PFSK-1 (cell line): Measurements from ENCODE around the gene ACAP3.

Source experiments
- POLR2AphosphoS5 ChIP-seq: IDR thresholded peaks from 2 replicates; pipeline ENCODE4 v1.6.1; 2012; ENCODE audit warnings: low read depth, mild to moderate bottlenecking, control low read depth, low read length, moderate library complexity
- TAF1 ChIP-seq: IDR thresholded peaks from 2 replicates; pipeline ENCODE4 v1.6.1; 2012; ENCODE audit warnings: low read length, control low read depth, borderline replicate concordance; ENCODE audit not compliant: insufficient read depth
- TF ChIP-seq, protein P1 (sequence below), 2 experiments: IDR thresholded peaks; 2 replicates each; pipeline versions ENCODE4 v1.6.1 to v1.8.0; 2011 to 2012; ENCODE audit warnings: low read depth in 2 of 2, low read length in 2 of 2, control low read depth in 1 of 2, inconsistent platforms in 1 of 2, mild to moderate bottlenecking in 1 of 2, moderate library complexity in 1 of 2; ENCODE audit not compliant: insufficient read depth in 1 of 2

DNA sequence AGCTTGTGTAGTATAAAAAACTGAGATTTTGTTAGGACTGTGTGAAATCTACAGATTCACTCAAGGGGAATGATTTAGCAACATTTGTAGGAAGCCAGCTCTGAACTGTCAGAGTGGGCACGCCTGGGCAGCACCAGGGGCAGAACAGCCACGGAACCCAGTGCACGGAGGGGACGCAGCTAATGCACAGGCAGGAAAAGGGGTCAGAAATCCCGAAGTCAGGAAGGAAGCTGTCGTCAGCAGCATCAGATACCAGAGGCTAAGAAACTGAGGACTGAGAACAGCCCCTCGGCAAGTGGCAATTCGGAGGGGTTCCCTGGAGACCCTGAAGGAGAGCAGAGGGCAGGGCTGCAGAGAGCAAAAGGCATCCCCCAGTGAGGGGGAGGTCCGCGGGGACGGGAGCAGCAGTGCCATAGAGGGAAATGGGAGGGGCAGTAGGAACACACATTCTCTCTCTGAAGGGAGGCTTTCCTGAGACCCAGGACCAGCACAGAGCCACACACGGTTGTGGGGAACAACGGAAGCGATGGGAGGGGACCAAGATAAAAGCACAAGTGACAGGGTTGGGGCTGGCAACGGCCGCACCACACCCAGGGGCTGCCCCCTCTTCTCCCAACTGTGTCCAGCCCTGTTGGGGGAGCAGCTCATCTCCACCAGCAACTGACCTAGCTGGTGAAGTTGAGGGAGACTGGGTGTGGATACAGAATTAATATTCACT is 46.7 kb downstream of the ACAP3 start:
- TF ChIP-seq POLR2AphosphoS5: no peak
- TF ChIP-seq TAF1: no peak
- TF ChIP-seq, protein P1, sequence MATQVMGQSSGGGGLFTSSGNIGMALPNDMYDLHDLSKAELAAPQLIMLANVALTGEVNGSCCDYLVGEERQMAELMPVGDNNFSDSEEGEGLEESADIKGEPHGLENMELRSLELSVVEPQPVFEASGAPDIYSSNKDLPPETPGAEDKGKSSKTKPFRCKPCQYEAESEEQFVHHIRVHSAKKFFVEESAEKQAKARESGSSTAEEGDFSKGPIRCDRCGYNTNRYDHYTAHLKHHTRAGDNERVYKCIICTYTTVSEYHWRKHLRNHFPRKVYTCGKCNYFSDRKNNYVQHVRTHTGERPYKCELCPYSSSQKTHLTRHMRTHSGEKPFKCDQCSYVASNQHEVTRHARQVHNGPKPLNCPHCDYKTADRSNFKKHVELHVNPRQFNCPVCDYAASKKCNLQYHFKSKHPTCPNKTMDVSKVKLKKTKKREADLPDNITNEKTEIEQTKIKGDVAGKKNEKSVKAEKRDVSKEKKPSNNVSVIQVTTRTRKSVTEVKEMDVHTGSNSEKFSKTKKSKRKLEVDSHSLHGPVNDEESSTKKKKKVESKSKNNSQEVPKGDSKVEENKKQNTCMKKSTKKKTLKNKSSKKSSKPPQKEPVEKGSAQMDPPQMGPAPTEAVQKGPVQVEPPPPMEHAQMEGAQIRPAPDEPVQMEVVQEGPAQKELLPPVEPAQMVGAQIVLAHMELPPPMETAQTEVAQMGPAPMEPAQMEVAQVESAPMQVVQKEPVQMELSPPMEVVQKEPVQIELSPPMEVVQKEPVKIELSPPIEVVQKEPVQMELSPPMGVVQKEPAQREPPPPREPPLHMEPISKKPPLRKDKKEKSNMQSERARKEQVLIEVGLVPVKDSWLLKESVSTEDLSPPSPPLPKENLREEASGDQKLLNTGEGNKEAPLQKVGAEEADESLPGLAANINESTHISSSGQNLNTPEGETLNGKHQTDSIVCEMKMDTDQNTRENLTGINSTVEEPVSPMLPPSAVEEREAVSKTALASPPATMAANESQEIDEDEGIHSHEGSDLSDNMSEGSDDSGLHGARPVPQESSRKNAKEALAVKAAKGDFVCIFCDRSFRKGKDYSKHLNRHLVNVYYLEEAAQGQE (IDR thresholded peaks at IDR 0.05; ENCODE audit: insufficient read depth in 1 of 2, low read depth in 2 of 2, low read length in 2 of 2): no peak
